Suprapubic skin (tissue), 4 donors: ENCODE results near the gene EXD3. TPM values are rescaled to one million over a fixed set of nuclear protein-coding genes. Genes with fewer than 3 reads are reported as not detected.

ENCODE experiments used
- DNase-seq, 2 donors: peaks; one replicate each; pipeline ENCODE4 v3.0.0-alpha.2; 2019; ENCODE audit warnings: low spot score in 2 of 2
- H3K27ac ChIP-seq: fragments of 200-600 bp; sonication (generic); one replicate; pipeline ENCODE4 v1.5.1; 2019
- H3K27me3 ChIP-seq: fragments of 200-600 bp; sonication (generic); one replicate; pipeline ENCODE4 v1.5.1; 2019
- H3K36me3 ChIP-seq: fragments of 200-600 bp; sonication (generic); one replicate; pipeline ENCODE4 v1.5.1; 2019
- H3K4me1 ChIP-seq: fragments of 200-600 bp; sonication (generic); one replicate; pipeline ENCODE4 v1.5.1; 2019
- H3K4me3 ChIP-seq: fragments of 200-600 bp; sonication (generic); one replicate; pipeline ENCODE4 v1.5.1; 2019; ENCODE audit warnings: mild to moderate bottlenecking
- H3K9me3 ChIP-seq: fragments of 200-600 bp; sonication (generic); one replicate; pipeline ENCODE4 v1.5.1; 2019
- EP300 ChIP-seq: sonication (generic); formaldehyde crosslinking; IDR thresholded peaks from one replicate; pipeline ENCODE4 v1.6.1; 2017; ENCODE audit warnings: antibody characterized with exemption
- POLR2A ChIP-seq, 2 donors: fragments of 450-650 bp; IDR thresholded peaks; one replicate each; pipeline ENCODE4 v1.6.1; 2017; ENCODE audit warnings: antibody characterized with exemption in 2 of 2, mild to moderate bottlenecking in 2 of 2, moderate library complexity in 2 of 2
- POLR2AphosphoS5 ChIP-seq, 3 donors: sonication (generic); formaldehyde crosslinking; IDR thresholded peaks; one replicate each; pipeline ENCODE4 v1.6.1; 2017; ENCODE audit warnings: antibody characterized with exemption in 3 of 3
- WGBS: methylation state at CpG from one replicate; pipeline ENCODE4 v1.1.5; 2018; 5-methylcytosine and 5-hydroxymethylcytosine counted together
- total RNA-seq, 4 donors: library from RNA; depleted of rRNA; stranded (reverse); fragments of >200 nt; gene quantifications; one replicate each; pipeline ENCODE4 v1.1.0, GENCODE V29; 2016
- TF ChIP-seq, protein P1 (sequence below), 2 donors: fragments of 200-600 bp in 1 of 2; fragments of 450-650 bp in 1 of 2; sonication (generic) in 1 of 2; IDR thresholded peaks; one replicate each; pipeline ENCODE4 v1.5.1; 2016 to 2019; ENCODE audit warnings: antibody characterized with exemption in 2 of 2, mild to moderate bottlenecking in 1 of 2, moderate library complexity in 1 of 2

The EXD3 gene
- total RNA-seq, 4 donors from 2014 or later, result 7.3 to 54.0 (median 16.4) TPM

DNA sequence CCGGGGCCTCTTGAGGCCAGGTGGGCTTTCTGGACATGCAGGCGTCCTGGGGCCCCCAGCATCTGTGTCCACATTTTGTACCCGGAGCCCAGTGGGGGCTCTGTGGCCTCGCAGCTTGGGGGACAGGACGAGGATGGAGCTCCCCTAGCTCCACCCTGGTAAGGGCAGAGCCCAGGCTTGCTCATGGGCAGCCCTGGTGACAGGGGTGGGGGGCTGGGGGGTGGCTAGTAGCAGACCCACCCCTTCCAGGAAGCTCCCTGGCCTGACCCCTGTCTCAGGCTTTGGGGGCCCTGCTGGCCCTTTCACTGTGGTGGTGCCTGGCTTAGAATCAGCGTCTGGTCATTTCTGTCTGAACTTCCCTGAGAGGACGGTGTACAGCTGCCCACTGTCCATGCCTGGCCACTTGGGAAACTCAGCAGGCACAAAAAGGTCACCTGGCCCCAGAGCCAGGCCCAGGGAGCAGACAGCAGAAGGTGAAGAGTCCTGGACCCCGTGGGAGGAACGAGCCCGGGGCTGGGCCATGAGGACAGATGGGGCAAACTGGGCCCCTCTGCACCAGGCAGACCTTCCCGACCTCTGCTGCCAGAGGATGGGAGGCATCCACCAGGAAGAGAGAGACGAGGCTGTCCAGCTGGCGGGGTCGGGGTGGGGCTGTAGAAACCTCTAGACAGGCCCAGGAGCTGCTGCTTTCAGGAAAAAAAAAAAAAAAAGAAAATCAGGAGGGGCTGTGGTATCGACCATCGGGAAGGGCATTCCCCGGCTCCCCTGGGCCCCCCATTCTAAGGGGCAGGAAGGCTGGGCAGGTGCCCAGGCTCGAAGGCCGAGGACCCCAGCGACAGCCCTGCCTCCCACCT, 52.8 kb downstream of the EXD3 start:
- 80% methylated on average over 14 of the region's 20 CpGs for WGBS
- no peak overlapping the region for H3K27ac ChIP-seq
- H3K4me1 ChIP-seq, result no peaks in the 10 kb centered on the region
- peak in 1 of 2 donors; percentile 44 for DNase-seq
- H3K9me3 ChIP-seq, result no peaks in the 10 kb centered on the region
- TF ChIP-seq, protein P1, sequence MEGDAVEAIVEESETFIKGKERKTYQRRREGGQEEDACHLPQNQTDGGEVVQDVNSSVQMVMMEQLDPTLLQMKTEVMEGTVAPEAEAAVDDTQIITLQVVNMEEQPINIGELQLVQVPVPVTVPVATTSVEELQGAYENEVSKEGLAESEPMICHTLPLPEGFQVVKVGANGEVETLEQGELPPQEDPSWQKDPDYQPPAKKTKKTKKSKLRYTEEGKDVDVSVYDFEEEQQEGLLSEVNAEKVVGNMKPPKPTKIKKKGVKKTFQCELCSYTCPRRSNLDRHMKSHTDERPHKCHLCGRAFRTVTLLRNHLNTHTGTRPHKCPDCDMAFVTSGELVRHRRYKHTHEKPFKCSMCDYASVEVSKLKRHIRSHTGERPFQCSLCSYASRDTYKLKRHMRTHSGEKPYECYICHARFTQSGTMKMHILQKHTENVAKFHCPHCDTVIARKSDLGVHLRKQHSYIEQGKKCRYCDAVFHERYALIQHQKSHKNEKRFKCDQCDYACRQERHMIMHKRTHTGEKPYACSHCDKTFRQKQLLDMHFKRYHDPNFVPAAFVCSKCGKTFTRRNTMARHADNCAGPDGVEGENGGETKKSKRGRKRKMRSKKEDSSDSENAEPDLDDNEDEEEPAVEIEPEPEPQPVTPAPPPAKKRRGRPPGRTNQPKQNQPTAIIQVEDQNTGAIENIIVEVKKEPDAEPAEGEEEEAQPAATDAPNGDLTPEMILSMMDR (IDR thresholded peaks at IDR 0.05), result no peak
- TF ChIP-seq POLR2AphosphoS5 (IDR thresholded peaks at IDR 0.05) (no peak), POLR2A (IDR thresholded peaks at IDR 0.05) (no peak), EP300 (no peak)
- H3K4me3 ChIP-seq, result no peak overlapping the region
- peaks cover 36% of the 10 kb centered on the region for H3K36me3 ChIP-seq
- H3K27me3 ChIP-seq, result no peaks in the 10 kb centered on the region

- peak; percentile 53 to 73 for DNase-seq
- 78% methylated on average over 18 of the region's 36 CpGs for WGBS
These were observed 53.7 kb downstream of the EXD3 start for GRCh38 chr9:137369061-137369787.

GRCh38 chr9:137368431-137369035, 54.4 kb downstream of the EXD3 start:
- Histone ChIP-seq H3K4me1 (no peaks in the 10 kb centered on the region), H3K36me3 (peaks cover 29% of the 10 kb centered on the region), H3K4me3 (no peak overlapping the region), H3K27ac (no peak overlapping the region), H3K27me3 (no peaks in the 10 kb centered on the region), H3K9me3 (no peaks in the 10 kb centered on the region)
- TF ChIP-seq POLR2AphosphoS5 (IDR thresholded peaks at IDR 0.05) (no peak), EP300 (no peak), POLR2A (IDR thresholded peaks at IDR 0.05) (no peak)
- TF ChIP-seq, protein P1 (IDR thresholded peaks at IDR 0.05), result no peak
- DNase-seq, result peak in 1 of 2 donors; percentile 50
- WGBS, result 82% methylated on average over 15 of the region's 51 CpGs

More at GRCh38 chr9:137369061-137369787, 53.7 kb downstream of the EXD3 start:
- Histone ChIP-seq H3K4me3 (no peak overlapping the region), H3K4me1 (no peaks in the 10 kb centered on the region), H3K27me3 (no peaks in the 10 kb centered on the region), H3K36me3 (peaks cover 34% of the 10 kb centered on the region), H3K27ac (no peak overlapping the region), H3K9me3 (no peaks in the 10 kb centered on the region)
- no peak for TF ChIP-seq POLR2A (IDR thresholded peaks at IDR 0.05)
- TF ChIP-seq POLR2AphosphoS5 (IDR thresholded peaks at IDR 0.05), result no peak
- no peak for TF ChIP-seq EP300
- TF ChIP-seq, protein P1 (IDR thresholded peaks at IDR 0.05), result no peak

DNA sequence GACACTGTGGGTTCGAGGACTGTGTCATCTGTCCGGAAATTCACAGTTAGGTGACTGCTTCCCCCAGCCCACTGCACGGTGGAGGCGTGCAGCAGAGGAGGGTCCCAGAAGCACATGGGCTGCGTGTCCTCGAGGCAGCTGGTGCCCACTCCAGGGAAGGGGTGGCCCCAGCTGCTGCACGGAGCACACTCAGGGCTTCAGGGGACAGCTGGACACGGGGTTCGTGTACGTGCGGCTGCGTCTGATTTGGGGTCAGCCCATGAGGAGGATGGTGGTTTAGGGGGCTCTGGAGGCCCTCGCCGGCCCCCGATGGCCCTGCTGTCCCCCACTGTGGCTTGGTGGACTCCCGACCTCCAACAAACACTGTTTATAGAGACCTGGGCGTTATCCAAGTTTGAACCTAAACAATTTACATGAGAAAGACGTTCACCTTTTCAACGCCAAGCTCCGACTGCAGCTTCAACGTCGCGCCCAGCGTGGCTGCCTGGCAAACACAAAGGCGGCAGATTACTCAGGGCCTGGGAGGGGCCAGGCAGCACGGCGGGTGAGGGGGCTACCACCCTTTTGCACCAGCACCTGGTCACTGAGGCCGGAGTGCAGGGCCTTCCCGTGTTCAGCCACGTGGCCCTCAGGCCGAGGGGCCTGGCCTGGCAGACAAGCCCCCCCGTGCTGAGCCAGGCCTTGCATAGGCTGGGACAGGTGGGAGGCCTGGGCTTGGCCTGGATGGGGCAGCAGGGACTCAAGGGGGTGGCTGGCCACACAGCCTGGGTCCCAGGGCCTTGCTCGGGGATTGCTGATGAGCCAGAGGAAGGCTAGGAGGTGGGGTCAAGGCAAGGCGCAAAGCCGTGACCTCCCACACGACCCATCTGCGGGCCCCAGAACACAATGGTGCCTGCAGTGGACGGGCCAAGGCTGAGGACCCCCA, 55.2 kb downstream of the EXD3 start:
- H3K27ac ChIP-seq, result no peak overlapping the region
- TF ChIP-seq, protein P1 (IDR thresholded peaks at IDR 0.05), result no peak
- TF ChIP-seq POLR2A (IDR thresholded peaks at IDR 0.05) (no peak), POLR2AphosphoS5 (IDR thresholded peaks at IDR 0.05) (no peak), EP300 (no peak)
- H3K4me3 ChIP-seq, result no peak overlapping the region
- no peaks in the 10 kb centered on the region for H3K4me1 ChIP-seq
- 84% methylated on average over 24 of the region's 38 CpGs for WGBS
- peak in 1 of 2 donors; percentile 49 for DNase-seq
- H3K36me3 ChIP-seq, result peaks cover 22% of the 10 kb centered on the region
- no peaks in the 10 kb centered on the region for H3K9me3 ChIP-seq
- H3K27me3 ChIP-seq, result no peaks in the 10 kb centered on the region
